H9 (cell line): ENCODE results near the gene RSPH4A. TPM values are rescaled to one million over a fixed set of nuclear protein-coding genes. Genes with fewer than 3 reads are reported as not detected.

Experiments
- DNase-seq: peaks from one replicate; pipeline ENCODE4 v3.0.0-alpha.2; 2017
- H2AFZ ChIP-seq: one replicate; pipeline ENCODE4 v1.6.1; 2013; ENCODE audit warnings: mild to moderate bottlenecking, low read length, control low read depth, moderate library complexity
- H2AK5ac ChIP-seq: 2 replicates; pipeline ENCODE4 v1.6.1; 2013; ENCODE audit warnings: low read length, control low read depth, mixed read lengths; ENCODE audit not compliant: insufficient read length
- H2BK120ac ChIP-seq: one replicate; pipeline ENCODE4 v1.6.1; 2013; ENCODE audit warnings: low read depth, mild to moderate bottlenecking, low read length, control low read depth, inconsistent platforms; ENCODE audit not compliant: poor library complexity, severe bottlenecking
- H2BK12ac ChIP-seq: 2 replicates; pipeline ENCODE4 v1.6.1; 2013; ENCODE audit warnings: low read length, control low read depth, mixed read lengths, low read depth; ENCODE audit not compliant: insufficient read length
- H2BK15ac ChIP-seq: 2 replicates; pipeline ENCODE4 v1.6.1; 2013; ENCODE audit warnings: low read depth, low read length, control low read depth
- H2BK20ac ChIP-seq: one replicate; pipeline ENCODE4 v1.6.1; 2013; ENCODE audit warnings: low read depth, mild to moderate bottlenecking, low read length, control low read depth, inconsistent platforms; ENCODE audit not compliant: poor library complexity, severe bottlenecking
- H2BK5ac ChIP-seq: 2 replicates; pipeline ENCODE4 v1.6.1; 2013; ENCODE audit warnings: low read length, control low read depth, mixed read lengths; ENCODE audit not compliant: insufficient read length
- H3K14ac ChIP-seq: 2 replicates; pipeline ENCODE4 v1.6.1; 2013; ENCODE audit warnings: low read length, control low read depth; ENCODE audit not compliant: insufficient read depth
- H3K18ac ChIP-seq: 2 replicates; pipeline ENCODE4 v1.6.1; 2013; ENCODE audit warnings: low read depth, mild to moderate bottlenecking, mixed read lengths, low read length, control low read depth; ENCODE audit not compliant: insufficient read length
- H3K23ac ChIP-seq: 2 replicates; pipeline ENCODE4 v1.6.1; 2013; ENCODE audit warnings: low read length, control low read depth, mixed read lengths, low read depth; ENCODE audit not compliant: insufficient read length
- H3K23me2 ChIP-seq: 2 replicates; pipeline ENCODE4 v1.6.1; 2013; ENCODE audit warnings: low read depth, mild to moderate bottlenecking, mixed read lengths, low read length, control low read depth; ENCODE audit not compliant: insufficient read length, poor library complexity, severe bottlenecking
- H3K27ac ChIP-seq: 2 replicates; pipeline ENCODE4 v1.5.1; 2013; ENCODE audit warnings: low read length, control low read depth, mixed read lengths, low read depth; ENCODE audit not compliant: insufficient read length
- H3K27me3 ChIP-seq: 2 replicates; pipeline ENCODE4 v1.6.1; 2013; ENCODE audit warnings: low read length, control low read depth, inconsistent platforms; ENCODE audit not compliant: insufficient read depth
- H3K4ac ChIP-seq: 2 replicates; pipeline ENCODE4 v1.6.1; 2013; ENCODE audit warnings: low read depth, mild to moderate bottlenecking, control low read depth, inconsistent platforms, low read length, moderate library complexity
- H3K4me1 ChIP-seq: 2 replicates; pipeline ENCODE4 v1.6.1; 2013; ENCODE audit warnings: low read length, control low read depth, inconsistent platforms; ENCODE audit not compliant: insufficient read depth
- H3K4me2 ChIP-seq: 2 replicates; pipeline ENCODE4 v1.6.1; 2013; ENCODE audit warnings: low read length, control low read depth, mixed read lengths; ENCODE audit not compliant: insufficient read length, insufficient read depth
- H3K56ac ChIP-seq: 2 replicates; pipeline ENCODE4 v1.6.1; 2013; ENCODE audit warnings: low read depth, mild to moderate bottlenecking, mixed read lengths, low read length, control low read depth; ENCODE audit not compliant: insufficient read length
- H3K79me1 ChIP-seq: 2 replicates; pipeline ENCODE4 v1.6.1; 2013; ENCODE audit warnings: low read depth, mild to moderate bottlenecking, moderate library complexity, low read length, control low read depth, inconsistent platforms; ENCODE audit not compliant: insufficient read depth, poor library complexity, severe bottlenecking
- H3K79me2 ChIP-seq: 2 replicates; pipeline ENCODE4 v1.6.1; 2013; ENCODE audit warnings: low read length, control low read depth, inconsistent platforms; ENCODE audit not compliant: insufficient read depth
- H3K9ac ChIP-seq: 2 replicates; pipeline ENCODE4 v1.6.1; 2013; ENCODE audit warnings: low read length, control low read depth, mixed read lengths; ENCODE audit not compliant: insufficient read length; ENCODE audit errors: extremely low read depth
- H3K9me3 ChIP-seq: one replicate; pipeline ENCODE4 v1.6.1; 2013; ENCODE audit warnings: low read depth, low read length, inconsistent platforms; ENCODE audit not compliant: control insufficient read depth
- H3T11ph ChIP-seq: one replicate; pipeline ENCODE4 v1.6.1; 2013; ENCODE audit warnings: mild to moderate bottlenecking, low read length, control low read depth, inconsistent platforms
- H4K20me1 ChIP-seq: one replicate; pipeline ENCODE4 v1.6.1; 2013; ENCODE audit not compliant: control insufficient read depth, insufficient read length, insufficient read depth
- H4K5ac ChIP-seq: 2 replicates; pipeline ENCODE4 v1.6.1; 2013; ENCODE audit warnings: low read depth, mild to moderate bottlenecking, mixed read lengths, low read length, control low read depth; ENCODE audit not compliant: insufficient read length
- H4K8ac ChIP-seq: replicated peaks from 2 replicates; pipeline ENCODE4 v1.6.1; 2013; ENCODE audit warnings: low read length, control low read depth, mixed read lengths, low read depth; ENCODE audit not compliant: insufficient read length
- H4K91ac ChIP-seq: 2 replicates; pipeline ENCODE4 v1.6.1; 2013; ENCODE audit warnings: low read depth, mild to moderate bottlenecking, moderate library complexity, mixed read lengths, low read length, control low read depth; ENCODE audit not compliant: insufficient read length
- H3K27ac Mint-ChIP-seq, 3 experiments: 2 replicates in 2 of 3; 3 replicates in 1 of 3; pipeline ENCODE4 v1.8.0; 2020 to 2021; ENCODE audit warnings: mixed read lengths in 3 of 3, mild to moderate bottlenecking in 1 of 3, moderate library complexity in 1 of 3
- H3K27me3 Mint-ChIP-seq: 2 replicates; pipeline ENCODE4 v1.8.0; 2021; ENCODE audit warnings: low read depth, mild to moderate bottlenecking, moderate library complexity, mixed read lengths
- H3K36me3 Mint-ChIP-seq, 3 experiments: 2 replicates in 2 of 3; 3 replicates in 1 of 3; pipeline ENCODE4 v1.8.0; 2020 to 2021; ENCODE audit warnings: low read depth in 3 of 3, mixed read lengths in 3 of 3; ENCODE audit not compliant: insufficient read depth in 1 of 3
- H3K4me1 Mint-ChIP-seq, 2 experiments: 2 replicates each; pipeline ENCODE4 v1.8.0; 2020; ENCODE audit warnings: mixed read lengths in 2 of 2
- H3K4me3 Mint-ChIP-seq, 2 experiments: 2 replicates in 1 of 2; 3 replicates in 1 of 2; pipeline ENCODE4 v1.8.0; 2020 to 2021; ENCODE audit warnings: mild to moderate bottlenecking in 2 of 2, mixed read lengths in 2 of 2, moderate library complexity in 1 of 2
- H3K9me3 Mint-ChIP-seq, 2 experiments: 2 replicates in 1 of 2; 3 replicates in 1 of 2; pipeline ENCODE4 v1.8.0; 2020; ENCODE audit warnings: mild to moderate bottlenecking in 2 of 2, mixed read lengths in 2 of 2, moderate library complexity in 1 of 2
- WGBS: extraction: QIAGEN DNeasy Blood & Tissue Kit; methylation state at CpG from one replicate; pipeline ENCODE4 v1.1.7; 2013; ENCODE audit warnings: missing lambda C conversion rate, low lambda C conversion rate, mixed read lengths; ENCODE audit not compliant: insufficient read length; ENCODE audit errors: extremely low coverage; 5-methylcytosine and 5-hydroxymethylcytosine counted together
- total RNA-seq: library from RNA; stranded (reverse); gene quantifications from 2 replicates; pipeline ENCODE4 v1.2.1, GENCODE V29; 2021
- TF ChIP-seq, protein P1 (sequence below): fragments of 200-600 bp; sonication (generic); conservative IDR thresholded peaks from 3 replicates; pipeline ENCODE4 v1.8.0; 2021; ENCODE audit warnings: antibody characterized with exemption, mild to moderate bottlenecking

Gene RSPH4A
- total RNA-seq, 1 experiment from 2014 or later = 0.31 TPM

DNA sequence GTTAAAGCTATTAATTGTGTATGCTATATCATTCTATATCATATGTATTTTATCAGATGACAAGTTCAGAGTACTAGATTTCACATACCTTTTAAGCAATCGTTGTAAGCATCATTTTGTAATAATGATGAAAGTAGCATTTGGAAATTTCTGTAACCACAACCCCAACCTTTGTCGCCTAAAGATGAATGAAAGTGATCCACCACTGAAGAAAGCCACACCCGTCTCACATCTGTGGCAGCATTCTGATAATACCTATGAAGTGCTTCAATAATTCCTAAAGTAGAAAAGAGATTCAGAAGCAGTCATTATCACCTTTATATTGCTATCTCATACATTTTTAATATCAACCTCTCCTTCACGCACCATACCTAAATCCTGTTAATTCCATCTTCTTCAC, 35.6 kb downstream of the RSPH4A start:
- Histone ChIP-seq H3K4me2 (no peak overlapping the region), H4K5ac (no peak overlapping the region), H2BK5ac (no peak overlapping the region), H2BK15ac (no peak overlapping the region), H2BK12ac (no peak overlapping the region), H2AFZ (no peak overlapping the region), H3T11ph (no peak overlapping the region), H3K79me2 (no peaks in the 10 kb centered on the region), H3K27me3 (no peaks in the 10 kb centered on the region), H3K9ac (no peak overlapping the region), H2AK5ac (no peak overlapping the region), H3K9me3 (no peaks in the 10 kb centered on the region), H3K23me2 (no peaks in the 10 kb centered on the region), H3K79me1 (no peaks in the 10 kb centered on the region), H3K4me1 (no peaks in the 10 kb centered on the region), H3K23ac (no peak overlapping the region), H3K4ac (no peak overlapping the region), H4K91ac (no peak overlapping the region), H3K18ac (no peak overlapping the region), H3K14ac (no peak overlapping the region), H2BK20ac (no peak overlapping the region), H2BK120ac (no peak overlapping the region), H4K20me1 (no peaks in the 10 kb centered on the region), H4K8ac (no peak overlapping the region), H3K27ac (no peak overlapping the region), H3K56ac (no peak overlapping the region)
- peaks cover 0 to 28% (median 14%) of the 10 kb centered on the region in 3 experiments; a peak in 5 of 7 replicates for H3K36me3 Mint-ChIP-seq
- no peaks in the 10 kb centered on the region for H3K4me1 Mint-ChIP-seq
- TF ChIP-seq, protein P1, sequence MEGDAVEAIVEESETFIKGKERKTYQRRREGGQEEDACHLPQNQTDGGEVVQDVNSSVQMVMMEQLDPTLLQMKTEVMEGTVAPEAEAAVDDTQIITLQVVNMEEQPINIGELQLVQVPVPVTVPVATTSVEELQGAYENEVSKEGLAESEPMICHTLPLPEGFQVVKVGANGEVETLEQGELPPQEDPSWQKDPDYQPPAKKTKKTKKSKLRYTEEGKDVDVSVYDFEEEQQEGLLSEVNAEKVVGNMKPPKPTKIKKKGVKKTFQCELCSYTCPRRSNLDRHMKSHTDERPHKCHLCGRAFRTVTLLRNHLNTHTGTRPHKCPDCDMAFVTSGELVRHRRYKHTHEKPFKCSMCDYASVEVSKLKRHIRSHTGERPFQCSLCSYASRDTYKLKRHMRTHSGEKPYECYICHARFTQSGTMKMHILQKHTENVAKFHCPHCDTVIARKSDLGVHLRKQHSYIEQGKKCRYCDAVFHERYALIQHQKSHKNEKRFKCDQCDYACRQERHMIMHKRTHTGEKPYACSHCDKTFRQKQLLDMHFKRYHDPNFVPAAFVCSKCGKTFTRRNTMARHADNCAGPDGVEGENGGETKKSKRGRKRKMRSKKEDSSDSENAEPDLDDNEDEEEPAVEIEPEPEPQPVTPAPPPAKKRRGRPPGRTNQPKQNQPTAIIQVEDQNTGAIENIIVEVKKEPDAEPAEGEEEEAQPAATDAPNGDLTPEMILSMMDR = no peak
- no peak overlapping the region for H3K4me3 Mint-ChIP-seq
- H3K27me3 Mint-ChIP-seq = no peaks in the 10 kb centered on the region
- H3K27ac Mint-ChIP-seq = no peak overlapping the region
- H3K9me3 Mint-ChIP-seq = no peaks in the 10 kb centered on the region
- DNase-seq = no peak
- 100% methylated on average over 1 of the region's 4 CpGs for WGBS
